HG03378 (cell line): Measurements from ENCODE around the gene CEP57L1.

Source experiments
- ATAC-seq: cut with Tn5 transposase; IDR thresholded peaks from one replicate; pipeline ENCODE4 v1.9.1; 2021; ENCODE audit warnings: mild to moderate bottlenecking, moderate library complexity; ENCODE audit not compliant: unreplicated experiment

Gene CEP57L1

DNA sequence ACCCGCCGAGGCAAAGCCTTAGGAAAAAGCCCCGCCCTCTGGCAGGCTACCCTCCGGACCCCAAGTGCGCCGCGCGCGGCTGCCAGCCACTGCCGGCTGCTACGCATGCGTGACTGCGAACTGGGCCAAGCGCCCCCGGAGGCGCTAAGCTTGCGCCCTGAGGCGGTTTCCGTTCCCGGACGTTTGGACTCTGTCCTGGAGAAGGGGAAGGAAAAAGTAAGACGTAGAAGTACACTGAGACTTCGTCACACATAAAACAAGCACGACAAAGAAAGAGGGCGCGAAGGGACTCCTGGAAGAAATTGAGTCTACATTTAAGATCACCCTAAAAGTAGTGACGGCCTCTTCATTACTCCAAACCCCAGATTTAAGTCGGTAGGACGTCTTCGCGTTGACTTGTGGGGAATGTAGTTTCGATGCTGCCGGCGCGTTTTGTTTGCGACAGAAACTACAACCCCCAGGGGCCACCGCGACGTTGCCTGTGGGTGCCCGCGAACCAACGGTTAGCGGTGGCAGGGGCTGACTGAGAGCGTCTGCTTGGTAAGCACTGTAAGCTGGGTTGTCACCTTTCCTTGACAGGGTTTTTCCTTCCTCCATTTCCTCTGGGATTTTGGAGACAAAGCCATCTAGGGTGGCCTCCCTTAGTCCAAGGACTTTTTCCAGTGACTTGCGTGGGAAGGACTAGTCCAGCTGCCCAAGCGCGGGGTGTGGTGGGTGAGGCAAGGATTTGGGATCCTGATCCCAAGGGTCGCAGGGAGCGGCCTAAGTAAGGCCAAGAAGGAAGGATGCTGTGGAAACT is at the start of gene CEP57L1:
Gene CEP57L1 (plus strand): TSS at position 472 of the 799 bp plus-strand sequence. CDS start 49,715 bp downstream, outside the sequence.
- ATAC-seq: peak; percentile 70

DNA sequence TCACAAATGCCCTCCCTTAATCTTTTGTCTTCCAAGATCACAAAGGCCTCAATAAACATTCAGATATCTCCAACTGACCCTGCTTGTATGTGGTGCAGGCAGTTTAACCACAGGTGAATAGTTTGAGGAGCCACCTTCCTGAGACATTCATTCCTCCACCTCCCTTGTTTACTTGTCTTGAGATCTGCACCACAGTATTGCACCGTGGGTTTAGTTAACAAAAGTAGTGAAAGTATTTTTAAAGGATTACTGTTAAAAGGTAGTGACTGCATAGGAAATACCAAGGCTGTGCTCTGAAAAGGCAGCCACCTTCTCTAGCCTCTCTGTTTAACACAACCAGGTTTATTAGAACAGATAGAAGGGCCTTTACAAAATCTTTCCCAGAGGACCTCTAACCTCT is 47.1 kb upstream of the CEP57L1 start:
- no peak for ATAC-seq

DNA sequence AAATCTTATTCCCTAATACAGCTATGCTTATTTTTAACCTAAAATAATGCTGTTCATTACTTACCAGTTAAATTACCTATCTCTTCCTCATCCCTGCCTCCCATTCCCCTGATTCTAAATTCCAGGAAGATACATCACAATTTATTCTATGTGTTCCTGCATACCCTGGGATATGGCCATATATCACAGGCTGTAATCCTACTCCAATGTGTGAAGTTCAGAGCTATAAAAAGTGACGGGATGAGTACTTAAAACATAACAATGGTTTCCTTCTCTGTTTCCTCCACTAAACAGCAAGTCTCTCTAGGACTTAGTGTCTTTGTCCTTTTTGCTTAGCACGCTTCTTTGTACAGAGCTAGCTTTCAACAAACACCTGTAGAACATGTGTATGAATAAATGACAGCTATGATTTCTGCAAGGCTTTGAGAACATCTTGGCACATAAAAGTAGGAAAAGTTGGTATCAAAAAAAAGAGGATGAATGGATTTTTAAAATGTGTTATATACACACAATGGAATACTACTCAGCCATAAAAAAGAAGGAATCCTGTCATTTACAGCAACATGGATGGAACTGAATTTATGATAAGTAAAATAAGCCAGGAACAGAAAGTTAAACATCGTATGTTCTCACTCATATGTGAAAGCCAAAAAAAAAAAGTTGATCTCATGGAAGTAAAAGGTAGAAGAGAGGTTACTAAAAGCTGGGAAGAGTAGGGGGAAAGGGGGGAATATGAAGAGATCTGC is 46.5 kb upstream of the CEP57L1 start:
- no peak for ATAC-seq

GRCh38 chr6:109050012-109050411 is 45.3 kb upstream of the CEP57L1 start:
- no peak for ATAC-seq

DNA sequence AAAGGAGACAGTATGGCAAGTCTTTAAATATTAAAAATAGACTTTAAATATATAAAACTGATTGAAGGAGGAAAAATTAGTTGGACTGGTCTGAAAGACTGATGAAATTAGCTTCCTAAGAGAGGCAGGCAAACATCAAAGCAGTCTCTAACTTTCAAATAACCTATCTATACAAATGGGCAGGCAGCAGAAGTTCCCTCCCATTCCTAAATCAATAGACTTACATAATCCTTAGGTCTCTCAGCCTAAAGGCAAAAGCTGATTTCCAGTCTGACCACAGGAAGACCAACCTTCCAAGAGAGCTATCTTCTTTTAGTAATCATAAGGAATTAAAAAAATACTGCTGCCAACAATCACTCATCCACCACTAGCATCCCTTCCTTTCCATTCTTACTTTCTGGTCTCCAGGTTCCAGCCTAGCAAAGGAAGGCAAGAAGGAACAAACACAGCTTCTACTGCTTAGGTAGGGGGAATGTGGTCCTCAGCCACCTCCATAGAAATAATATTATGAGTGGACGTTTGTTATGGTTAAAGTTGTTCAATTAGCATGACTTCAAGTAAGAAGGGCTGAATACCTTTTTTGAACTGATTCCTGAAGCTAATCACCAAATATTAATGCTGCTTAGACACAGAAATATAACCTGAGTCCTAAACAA is 44.7 kb upstream of the CEP57L1 start:
- no peak for ATAC-seq

GRCh38 chr6:109051301-109052017 is 43.8 kb upstream of the CEP57L1 start:
- no peak for ATAC-seq

DNA sequence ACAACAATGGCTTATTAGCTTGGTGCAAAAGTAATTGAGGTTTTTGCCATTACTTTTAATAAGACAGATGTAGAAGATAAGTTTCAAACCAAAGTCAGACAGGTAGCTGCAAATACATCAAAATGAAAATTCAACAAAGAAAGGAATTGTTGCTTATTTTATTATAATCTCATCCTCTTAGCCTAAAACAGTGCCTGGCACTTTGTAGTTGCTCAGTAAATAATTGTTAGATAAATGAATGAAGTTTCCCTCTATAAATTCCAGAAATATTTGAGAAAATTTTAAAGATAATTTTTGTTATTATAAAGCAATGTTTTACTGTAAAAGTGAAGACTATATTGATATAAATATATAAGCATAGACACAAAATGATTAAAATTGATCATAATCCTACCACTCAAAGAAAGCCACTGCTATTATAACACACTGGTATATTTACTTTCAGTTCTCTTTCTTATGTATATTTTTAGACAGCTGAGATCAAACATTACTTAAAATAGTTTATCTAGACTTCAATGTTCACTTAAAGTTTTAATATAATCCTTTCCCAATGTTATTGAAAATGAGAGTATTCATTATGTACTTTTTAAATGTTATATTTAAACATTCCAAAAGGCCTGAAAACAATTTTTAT is 43.2 kb upstream of the CEP57L1 start:
- no peak for ATAC-seq

GRCh38 chr6:109052852-109053251 is 42.5 kb upstream of the CEP57L1 start:
- no peak for ATAC-seq

- no peak for ATAC-seq
These were observed 42.0 kb upstream of the CEP57L1 start for GRCh38 chr6:109053336-109053735.

GRCh38 chr6:109055771-109056235 is 39.5 kb upstream of the CEP57L1 start:
- no peak for ATAC-seq

- ATAC-seq: no peak
These were observed 38.6 kb upstream of the CEP57L1 start for GRCh38 chr6:109056661-109057060.

DNA sequence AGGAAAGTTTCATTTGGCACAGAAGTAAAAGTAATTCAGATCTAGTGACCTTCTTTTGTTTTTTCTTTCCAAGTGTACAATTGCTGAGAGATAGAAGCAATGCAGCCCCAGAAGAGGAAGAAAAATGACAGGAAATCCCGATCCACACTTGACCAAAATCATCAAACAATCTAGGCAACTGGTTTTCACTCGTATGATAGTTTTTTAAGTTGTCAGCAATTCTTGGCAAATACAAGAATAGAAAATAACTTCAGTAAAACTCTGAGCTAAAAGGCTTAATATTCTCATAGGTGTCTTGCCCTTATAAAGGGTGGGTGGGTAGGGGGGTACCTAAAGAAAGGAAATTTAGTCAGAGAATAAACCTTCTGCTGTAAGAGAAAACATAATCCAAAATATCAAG is 36.7 kb upstream of the CEP57L1 start:
- ATAC-seq: no peak

- ATAC-seq: no peak
These were observed 36.2 kb upstream of the CEP57L1 start for GRCh38 chr6:109059153-109059552.

GRCh38 chr6:109059571-109060021 is 35.7 kb upstream of the CEP57L1 start:
- no peak for ATAC-seq

DNA sequence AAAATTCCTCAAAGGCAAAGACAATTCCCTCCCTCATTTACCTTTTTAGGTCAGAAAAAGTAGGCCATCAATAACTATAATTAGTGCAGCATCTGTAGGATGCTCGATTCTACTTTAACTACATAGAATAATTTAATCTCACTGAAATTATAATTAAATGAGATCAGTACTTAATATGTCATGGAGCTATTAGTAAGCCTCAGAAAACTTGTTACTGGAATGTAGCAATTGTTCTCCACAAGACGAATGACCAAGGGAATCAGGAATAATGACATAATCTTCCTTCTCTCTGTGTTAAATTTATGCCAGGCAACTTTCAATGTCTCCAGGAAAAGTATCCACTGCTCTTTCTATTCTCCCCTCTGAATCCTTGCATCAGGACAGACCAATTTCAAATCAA is 34.7 kb upstream of the CEP57L1 start:
- ATAC-seq: no peak

- no peak for ATAC-seq
These were observed 33.1 kb upstream of the CEP57L1 start for GRCh38 chr6:109062216-109062615.

GRCh38 chr6:109062767-109063352 is 32.4 kb upstream of the CEP57L1 start:
- no peak for ATAC-seq

DNA sequence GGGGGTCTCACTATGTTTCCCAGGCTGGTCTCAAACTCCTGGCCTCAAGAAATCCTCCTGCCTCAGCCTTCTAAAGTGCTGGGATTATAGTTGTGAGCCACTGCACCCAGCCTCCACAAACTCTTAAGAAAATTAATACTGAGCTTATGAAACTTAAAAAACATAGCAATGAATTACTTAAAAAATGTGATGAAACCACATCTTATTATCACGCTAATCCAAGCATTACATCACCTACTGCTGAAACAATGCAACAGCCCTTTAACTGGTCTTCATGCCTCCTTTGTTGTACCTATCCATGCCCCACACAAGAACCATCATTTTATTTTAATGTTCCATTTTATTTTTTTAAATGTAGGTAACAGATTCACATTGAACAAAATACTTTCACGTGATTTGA is 25.6 kb upstream of the CEP57L1 start:
- ATAC-seq: no peak

DNA sequence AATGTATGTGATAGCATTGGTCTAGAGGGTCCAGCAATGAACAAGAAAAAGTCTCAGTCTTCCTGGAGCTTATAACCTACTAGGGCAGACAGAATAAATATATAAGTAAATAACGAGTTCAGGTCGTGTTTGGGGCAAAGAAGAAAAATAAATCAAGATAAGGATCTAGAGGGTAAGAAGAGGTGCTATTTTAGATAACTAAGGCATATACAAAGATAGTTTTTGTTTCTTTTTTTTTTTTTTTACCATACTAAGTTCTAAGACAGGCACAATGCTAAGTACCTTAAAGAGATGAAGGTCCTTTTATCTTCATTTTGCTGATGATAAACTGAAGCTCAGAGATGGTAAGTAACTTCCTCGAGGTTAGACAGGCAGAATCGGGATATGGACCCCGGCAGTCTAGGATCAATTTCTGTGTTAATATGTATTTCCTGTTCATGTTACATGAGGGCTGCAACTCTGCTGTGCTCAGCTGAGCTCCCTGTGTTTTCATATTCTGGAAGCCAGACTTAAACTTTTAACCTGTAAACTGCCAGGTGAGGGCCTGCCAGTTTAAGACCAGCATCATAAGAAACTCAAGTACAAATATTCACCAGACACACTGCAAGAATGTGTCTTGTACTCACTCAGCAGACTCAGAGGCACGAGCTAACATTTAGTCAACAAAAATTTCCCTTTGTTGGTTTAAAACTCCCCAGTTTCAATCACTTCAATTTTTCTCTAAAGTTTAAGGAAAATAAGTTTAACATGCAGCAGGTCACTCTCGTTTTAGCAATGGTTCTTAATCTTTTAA is 24.0 kb upstream of the CEP57L1 start:
- no peak for ATAC-seq
